NOMO-1 treated with DMSO at 0.1 percent for 48 hours (cell line): ENCODE data around the gene KRT7.
"Not testable (repeated sequence)": the region's sequence is repeated elsewhere in the genome, so short reads cannot be mapped to it uniquely, and the experiment has no call there.

ENCODE experiments used
- DNase-seq: peaks from one replicate; lab custom pipeline; 2025; ENCODE audit not compliant: unreplicated experiment; lab: John Stamatoyannopoulos, UW

Gene KRT7

DNA sequence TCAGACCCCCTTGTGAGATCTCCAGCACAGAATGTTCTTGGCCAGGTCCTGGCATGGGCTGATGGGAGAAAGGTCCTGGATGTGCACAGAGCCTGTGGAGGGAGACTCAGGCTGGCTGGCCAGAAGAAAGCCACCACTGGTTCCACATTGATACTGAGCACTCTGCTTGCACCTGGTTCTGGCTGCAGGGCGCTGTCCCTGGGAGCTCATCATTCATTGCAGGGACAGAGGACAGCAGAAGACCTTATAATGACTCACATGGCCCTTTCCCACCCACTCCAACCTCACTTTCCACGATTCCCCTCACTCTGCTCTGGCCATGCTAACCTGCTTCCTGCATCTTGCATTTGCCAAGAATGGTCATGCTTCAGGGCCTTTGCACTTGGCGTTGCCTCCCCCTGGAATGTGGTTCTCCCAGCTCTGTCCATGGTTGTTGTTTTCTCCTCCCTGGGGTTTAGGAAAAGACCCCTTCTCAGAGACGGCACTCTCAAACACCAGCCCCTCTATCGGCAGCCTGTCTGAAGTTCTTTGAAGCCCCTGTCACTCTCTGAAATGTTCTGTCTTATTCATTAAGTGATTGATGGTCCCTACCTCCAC lies 10.3 kb downstream of the KRT7 start:
- no peak for DNase-seq

DNA sequence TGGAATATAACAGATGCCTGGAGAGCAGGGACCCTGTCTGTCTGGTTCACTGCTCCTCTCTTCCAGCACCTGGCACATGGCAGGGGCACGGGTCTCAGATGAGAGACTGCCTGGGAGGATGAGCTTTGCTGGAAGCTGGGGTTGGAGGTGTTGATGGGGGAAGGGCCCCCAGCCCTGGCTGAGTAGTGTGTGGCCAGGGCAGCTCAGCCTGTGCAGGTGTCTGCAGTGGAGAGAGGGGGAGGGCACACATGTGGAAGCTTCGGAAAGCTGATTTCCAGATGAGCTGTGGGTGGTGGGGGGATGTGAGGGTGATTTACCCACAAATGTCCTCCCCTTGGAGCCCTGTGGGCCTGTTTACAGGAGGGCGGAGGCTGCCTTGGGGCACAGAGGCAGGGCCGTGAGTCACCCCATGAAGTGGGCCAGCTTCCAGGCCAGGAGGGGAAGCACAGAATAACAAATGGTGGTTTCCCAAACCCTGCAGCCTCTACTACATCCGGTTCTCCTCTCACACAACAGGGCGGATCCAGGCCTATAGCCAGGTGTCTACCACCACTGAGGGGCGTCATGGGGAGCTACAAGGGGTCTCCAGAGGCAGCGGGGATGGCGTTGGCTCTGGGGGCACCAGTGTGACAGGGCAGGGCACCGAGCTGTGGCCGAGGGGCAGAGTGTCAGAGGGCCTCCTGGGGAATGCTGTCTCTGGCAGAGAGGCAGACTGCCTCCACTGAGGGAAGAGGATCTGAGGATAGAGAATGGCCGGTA lies 11.0 kb downstream of the KRT7 start:
- DNase-seq, result peak; percentile 48

DNA sequence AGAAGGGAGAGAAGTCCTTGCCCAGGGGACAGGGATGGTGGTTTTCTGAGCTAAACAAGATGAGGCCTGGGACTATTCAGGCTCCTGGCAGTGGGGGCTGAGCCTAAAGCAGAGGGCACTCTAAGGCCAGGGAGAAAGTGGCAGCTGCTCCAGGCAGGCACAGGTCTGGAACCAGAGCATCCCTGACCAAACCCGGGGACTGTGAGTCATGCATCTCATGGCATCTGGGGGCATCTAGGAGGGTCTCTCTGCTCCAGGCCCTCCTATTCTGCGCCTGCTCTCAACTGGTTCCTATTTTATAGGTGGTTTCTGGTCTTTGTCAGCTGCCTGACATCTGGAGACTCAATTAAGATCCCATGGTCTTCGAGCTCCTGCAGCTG lies 11.6 kb downstream of the KRT7 start:
- DNase-seq, result no peak

DNA sequence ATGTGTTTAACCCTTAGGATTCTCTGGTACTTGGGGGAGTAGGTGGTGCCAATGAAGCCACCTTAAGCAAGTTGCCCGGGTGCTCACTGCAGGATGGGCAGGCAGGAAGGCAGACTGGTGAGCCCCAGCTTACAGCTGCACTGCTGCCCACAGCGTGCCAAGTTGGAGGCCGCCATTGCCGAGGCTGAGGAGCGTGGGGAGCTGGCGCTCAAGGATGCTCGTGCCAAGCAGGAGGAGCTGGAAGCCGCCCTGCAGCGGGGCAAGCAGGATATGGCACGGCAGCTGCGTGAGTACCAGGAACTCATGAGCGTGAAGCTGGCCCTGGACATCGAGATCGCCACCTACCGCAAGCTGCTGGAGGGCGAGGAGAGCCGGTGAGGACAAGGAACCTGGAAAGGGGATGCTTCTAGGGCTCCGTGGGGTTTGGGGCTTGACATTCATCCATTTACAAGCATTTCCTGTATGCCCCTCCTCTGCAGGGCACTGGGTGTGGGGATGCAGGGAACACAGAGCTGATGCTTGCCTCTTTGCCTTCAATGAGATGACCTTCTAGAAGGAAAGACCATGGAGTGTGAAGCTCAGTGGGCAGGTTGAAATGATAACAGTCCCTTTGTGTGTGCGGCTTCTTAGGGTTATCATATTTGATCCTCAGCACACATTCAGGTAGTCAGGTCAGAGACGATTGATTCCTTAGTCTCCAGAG lies 12.4 kb downstream of the KRT7 start:
- no peak for DNase-seq

DNA sequence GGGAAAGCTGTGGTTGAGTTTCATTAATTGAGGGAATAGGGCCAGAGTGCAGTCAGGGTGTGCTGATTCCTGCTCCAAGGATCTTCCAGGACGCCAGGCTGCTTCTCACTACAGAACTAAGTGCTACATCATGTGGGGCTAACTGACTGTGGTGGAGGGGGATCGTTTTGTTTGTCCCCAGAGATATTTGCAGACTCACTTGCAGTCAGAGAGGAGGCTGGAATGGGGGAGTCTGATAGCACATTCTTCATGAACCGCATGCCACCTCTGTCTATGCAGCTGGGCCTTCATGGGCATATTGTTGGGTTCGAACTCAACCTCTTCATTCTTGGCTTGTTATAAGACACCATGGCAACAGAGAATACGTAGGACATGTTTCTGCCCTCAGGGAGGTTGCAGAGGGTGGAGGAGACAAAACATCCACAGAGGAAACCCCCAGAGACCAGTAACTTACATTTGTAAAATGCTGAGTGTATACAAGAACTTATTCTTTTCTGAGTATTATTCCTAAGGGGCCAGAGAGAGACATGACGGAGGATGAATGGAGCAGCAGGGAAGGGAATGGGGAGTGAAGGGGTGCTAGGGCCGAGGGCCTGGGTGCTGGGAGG lies 13.0 kb downstream of the KRT7 start:
- no peak for DNase-seq

DNA sequence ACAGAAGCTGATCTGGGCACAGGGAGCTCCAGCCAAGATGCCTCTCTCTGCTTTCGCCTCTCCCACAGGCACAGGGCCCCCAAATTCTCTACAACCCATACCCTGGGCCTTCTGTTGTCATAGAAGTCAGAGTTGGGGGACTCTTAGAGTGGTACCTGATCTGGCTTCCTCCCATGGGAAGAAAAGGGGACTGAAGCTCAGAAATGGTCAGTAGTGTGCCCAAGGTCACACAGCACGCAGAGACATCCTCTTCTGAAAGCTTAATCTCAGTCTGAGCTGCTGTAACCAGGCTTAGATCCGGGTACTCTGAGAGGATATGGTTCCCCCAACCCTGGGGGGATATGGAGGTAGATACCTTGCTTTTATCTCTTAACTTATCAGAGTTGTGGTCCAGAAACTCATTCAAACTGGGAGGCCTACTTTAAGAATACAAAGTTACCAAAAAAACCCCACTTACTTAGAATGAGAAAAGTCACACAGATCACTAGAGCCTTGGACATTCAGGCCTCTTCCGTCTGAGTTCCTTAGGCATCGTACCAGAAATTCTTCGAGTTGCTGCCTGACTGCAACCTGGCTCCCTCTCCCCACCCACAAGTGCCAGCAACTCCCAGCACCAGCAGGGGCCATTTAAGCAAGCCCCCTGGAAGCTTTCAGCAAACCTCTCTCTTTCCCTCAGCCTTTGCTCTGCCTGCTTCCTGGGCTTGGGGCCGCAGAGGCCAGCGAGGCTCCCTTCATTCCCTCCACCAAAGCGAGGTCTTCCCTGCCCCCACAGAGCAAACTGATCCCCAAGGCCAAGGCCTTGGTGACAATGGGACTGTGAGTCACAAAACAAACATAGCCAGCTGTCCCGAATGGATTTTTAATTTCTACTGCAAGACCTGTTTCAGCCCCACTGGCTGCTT lies 13.9 kb downstream of the KRT7 start:
- DNase-seq, result no peak

DNA sequence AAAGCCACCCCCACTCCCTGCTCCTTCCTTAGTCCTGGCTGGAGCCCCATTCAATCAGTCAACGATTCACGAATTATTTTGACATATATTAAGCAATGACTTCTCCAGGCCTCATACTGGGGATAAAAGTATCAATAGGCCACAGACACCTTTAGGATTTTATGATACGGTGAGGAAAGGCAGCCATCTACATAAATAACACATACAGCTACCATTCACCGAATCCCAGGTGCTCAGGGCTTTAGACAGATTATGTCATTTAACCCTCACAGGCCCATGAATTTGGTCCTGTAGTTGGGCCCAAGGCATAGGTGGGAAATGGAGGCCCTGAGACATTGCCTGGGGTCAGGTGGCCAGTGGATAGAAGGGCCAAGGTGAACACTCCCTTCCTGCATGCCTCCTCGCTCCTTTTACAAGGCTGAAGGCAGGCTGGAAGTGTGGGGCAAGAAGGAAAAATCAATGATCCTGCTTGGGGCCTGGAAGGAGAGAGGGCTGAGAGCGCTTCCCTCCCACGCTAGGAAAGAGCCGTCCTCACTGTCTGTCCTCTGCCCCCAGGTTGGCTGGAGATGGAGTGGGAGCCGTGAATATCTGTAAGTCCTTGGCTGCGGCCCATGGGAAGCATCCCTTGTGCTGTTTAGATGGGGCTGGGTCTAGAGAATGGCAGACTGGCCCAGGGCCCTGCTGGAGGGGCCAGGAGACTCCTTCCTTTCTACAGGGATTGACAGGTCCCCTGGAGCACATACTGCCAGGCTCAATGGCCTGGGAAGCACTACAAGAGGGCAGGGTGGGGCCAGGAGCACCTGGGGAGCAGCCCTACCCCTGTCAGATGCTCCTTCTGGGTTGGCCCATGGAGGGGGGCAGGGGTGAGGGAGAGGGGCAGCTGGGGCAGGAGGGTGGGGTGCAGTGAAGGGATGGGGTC lies 14.8 kb downstream of the KRT7 start:
- DNase-seq, result no peak

DNA sequence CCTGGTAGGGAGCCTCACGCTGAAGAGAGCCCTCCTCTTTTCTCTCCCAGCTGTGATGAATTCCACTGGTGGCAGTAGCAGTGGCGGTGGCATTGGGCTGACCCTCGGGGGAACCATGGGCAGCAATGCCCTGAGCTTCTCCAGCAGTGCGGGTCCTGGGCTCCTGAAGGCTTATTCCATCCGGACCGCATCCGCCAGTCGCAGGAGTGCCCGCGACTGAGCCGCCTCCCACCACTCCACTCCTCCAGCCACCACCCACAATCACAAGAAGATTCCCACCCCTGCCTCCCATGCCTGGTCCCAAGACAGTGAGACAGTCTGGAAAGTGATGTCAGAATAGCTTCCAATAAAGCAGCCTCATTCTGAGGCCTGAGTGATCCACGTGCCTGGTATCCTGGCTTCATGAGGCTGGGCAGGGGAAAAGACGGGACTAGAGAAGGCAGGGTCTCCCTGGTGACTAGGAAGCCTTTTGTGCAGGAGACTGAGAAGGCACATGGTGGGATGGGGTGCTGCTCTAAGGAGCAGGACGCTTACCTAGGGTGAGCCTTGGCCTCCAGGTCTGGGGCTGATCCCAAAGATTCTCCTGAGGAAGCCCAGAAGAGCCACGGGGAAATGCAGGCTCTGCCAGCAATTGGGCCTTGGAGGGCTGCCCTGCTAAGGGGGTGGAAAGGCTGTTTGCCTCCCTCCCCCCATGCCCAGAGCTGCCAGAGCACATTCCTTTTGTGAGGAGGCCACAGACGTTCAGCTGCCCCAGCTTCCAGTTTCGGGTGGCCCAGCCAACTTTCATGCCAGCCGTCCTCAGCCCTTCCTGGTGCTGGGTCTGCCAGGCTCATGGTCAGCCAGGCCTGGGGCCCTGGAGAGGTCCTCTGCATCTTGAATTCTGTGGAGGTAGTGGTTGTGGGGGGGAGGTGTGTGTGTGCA lies 15.8 kb downstream of the KRT7 start:
- no peak for DNase-seq

DNA sequence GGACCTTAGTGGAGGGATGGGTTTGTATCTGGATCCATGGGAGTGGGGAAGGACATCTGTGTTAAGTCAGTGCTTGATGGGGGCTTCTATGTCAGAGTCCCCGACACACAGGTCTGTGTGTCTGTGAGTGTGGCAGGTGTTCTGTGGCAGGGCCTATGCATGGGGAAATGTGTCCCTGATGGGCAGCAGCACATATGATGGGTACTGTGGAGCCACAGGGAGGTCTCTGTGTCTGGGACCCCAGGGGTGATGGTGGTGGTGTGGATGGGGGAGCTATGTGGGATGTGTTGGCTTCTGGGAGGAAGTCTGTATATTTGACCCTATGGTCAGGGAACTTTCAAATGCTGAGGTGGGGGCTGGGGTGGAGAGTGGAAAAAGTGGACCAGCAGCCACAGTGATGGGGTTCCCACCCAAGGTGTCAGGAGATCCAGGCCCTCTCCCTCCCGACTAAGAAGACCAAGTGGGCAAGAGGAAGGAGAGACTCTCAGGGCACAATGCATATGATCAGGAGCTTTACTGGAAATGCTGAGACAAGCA lies 16.5 kb downstream of the KRT7 start:
- DNase-seq, result no peak

DNA sequence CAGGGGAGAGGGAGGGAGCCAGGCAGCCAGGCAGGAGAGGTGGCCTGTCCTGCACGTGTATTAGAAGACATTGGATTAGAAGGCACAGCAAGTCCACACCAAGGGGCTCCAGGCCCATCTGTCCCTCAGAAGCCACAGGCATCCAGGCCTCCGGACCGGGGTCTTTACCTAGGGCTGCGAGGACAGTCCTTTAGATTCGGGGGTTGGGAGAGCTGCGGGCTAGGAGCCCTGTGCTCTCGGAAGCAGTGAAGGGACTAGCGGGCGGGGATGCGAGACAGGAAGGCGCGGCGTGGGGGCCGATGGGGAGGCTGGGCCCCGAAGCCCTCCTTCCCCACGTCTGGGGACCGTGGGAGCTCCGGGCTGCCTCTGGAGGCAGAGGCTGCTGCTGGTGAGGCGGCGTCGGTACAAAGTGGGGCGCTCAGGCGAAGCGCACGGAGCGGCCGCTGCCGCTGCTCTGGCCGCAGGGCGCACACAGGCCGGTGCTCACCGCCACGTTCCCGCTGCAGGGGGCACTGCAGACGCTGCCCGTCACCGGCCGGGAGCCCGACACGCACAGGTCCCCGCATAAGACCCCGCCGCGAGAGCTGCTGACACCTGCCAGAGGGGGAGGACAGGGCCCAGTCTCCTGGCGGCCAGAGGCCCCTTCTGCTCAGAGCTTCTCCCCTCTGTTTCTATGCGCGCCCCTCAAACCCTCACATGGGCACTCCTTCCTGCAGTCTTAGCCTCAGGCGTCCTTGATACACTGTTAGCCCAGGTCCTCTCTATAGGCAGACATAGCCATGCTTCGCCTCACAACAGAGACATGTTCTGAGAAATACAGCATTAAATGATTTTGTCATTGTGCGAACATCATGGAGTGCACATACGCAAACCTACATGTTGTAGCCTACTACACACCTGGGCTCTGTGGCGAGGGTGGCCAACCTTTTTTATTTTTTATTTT lies 17.3 kb downstream of the KRT7 start:
- DNase-seq, result no peak

DNA sequence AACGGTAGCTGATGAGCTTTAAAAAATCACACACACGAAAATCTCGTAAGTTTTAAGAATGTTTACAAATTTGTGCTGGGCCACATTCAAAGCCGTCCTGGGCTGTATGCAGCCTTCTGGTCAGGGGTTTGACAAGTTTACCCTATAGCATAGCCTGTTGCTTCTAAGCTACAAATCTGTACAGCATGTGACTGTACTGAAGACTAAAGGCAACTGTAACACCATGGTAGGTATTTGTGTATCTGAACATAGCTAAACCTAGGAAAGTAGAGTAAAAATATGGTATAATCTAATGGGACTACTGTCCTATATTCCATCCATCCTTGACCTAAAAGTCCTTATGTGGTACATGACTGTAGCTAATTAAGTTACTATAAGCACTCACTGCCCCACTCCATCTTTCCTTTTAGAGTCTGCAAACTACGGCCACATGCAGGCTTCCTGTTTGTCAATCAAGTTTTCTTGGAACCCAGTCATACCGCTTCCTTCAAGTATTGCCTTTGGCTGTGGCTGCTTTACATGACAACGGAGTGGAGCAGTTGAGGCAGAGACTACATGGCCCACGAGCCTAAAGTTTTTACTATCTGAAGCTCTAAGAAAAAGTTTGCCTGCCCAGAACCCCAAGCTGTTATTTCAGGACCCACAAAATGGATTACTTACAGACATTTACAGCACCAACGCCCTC lies 18.5 kb downstream of the KRT7 start:
- DNase-seq, result no peak

DNA sequence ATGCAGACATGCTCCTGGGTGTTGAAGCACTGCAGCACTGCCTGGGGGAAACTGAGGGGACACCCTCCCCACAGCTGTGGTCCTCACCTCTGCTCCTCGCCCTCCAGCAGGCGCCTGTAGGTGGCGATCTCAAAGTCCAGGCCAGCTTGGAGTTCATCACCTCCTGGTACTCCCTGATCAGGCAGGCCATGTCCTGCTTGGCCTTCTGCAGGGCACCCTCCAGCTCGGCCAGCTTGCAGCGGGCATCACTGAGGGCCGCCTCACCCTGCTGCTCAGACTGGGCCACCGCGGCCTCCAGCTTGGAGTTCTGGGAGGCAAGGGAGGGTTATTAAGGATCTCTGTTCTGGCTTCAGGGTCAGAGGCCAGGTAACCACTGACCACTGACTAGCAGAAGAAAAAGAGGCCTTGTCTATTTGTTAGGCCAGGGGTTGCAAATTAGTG lies 19.2 kb downstream of the KRT7 start:
- not testable (repeated sequence) for DNase-seq

DNA sequence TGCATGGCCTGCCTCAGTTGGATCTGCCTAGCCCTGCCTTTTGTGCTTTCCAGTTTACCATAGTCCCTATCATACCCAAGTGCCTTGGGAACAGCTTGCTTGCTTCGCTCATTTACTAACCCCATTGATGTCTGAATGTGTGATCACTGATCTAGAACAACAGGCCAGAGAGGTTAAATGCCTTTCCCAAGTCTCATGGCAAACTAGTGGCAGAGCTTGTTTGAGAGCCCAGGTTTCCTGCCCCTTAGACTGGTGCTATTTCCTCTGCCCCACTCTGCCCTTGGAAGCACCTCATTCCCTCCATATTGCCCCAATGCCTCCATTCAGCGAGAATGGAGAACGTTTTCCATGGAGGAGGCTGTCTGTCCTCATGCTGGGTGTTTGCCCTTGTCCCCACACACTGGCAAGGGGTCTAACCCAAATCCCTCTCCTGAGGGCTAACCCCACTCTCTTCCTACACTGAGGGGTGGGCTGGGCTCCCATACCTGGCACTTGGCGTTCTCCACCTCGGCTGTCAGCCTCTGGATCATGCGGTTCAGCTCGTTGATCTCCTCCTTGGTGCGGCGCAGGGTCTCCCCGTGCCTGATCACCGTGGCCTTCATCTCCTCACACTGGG lies 19.8 kb downstream of the KRT7 start:
- DNase-seq, result no peak

DNA sequence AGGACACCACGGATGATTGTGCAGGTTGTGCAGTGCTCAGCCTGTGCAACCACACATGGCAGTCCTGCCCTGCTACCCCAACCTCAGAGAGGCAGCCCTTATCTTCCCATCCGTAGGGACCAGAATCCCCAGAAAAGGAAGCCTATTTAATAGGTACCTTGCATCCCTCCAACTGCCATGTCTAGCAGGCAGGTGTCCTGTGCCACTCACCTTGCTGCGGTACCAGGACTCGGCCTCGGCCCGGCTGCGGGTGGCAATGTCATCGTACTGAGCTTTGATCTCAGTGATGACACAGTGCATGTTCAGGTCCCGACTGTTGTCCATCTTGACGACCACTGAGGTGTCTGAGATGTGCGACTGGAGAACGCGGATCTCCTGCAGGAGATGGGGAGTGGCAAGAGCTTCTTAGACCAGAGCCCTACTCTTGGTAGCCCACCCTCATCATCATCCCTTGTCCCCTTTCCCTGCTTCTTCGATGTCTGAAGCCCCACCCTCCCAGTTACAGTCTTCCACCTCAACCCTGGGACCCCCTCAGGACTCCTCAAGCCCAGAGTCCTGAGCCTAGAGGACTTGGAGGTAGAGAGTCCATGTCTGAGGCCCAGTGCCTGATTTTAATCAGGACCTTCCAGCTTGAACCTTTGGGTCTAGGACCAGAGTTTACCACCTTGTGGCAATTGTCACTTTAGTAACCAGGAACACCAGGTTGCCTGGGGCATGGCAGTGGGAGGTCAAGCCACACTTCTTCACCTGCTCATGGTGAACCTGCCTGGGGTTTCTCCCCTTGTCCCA lies 20.5 kb downstream of the KRT7 start:
- no peak for DNase-seq

DNA sequence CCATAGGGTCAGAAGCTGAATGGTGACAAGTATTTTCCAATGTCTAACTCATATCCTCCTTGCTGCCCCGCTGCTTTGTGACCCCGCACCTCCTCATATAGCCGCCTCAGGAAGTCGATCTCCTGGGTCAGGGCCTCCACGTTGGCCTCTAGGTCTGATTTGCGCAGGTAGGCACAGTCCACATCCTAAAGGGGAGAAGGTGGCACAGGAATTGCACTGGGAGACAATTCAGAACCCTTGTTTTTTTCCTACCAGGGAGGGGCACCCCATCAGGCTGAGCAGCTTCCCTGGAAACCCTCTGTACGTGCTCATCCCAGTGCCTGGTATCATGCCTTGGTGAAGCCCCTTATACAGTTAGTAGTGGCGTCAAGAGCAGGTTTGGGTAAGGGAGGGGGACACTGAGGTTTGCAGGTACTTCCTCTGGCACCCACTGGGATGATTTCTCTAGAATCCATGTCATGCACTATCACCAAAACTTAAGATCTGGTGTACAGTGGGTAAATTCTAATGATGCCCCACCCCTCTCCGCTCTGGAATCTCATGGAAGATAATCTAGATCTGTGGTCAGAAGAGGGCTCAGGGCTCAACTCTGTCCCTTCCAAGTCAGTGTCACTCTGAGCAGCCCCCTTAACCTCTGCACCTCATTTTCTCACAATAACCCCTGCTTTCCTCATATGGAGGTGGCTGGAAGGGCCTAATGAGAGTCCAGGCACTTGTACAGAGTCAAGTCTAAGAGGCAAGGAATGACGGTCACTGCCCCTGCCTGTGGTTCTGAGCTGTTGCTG lies 21.3 kb downstream of the KRT7 start:
- no peak for DNase-seq
